Keratinocyte (primary cell): Measurements from ENCODE around the gene DMKN. TPM values are rescaled to one million over a fixed set of nuclear protein-coding genes. Genes with fewer than 3 reads are reported as not detected.

Experiments used
- DNase-seq: peaks from one replicate; pipeline ENCODE4 v3.0.0-alpha.2; 2011; ENCODE audit warnings: low read depth, missing footprints, low spot score
- FAIRE-seq: peaks from 2 replicates; lab custom pipeline; 2011; peaks lifted over from hg19 to GRCh38; lab: Jason Lieb, UNC
- H2AFZ ChIP-seq: 2 replicates; pipeline ENCODE4 v1.6.0; 2012; ENCODE audit warnings: low read length, control low read depth, inconsistent platforms; ENCODE audit not compliant: control insufficient read depth
- H3K27ac ChIP-seq: 2 replicates; pipeline ENCODE4 v1.5.1; 2011; ENCODE audit warnings: low read length; ENCODE audit not compliant: control insufficient read depth, insufficient read depth
- H3K27me3 ChIP-seq: 3 replicates; pipeline ENCODE4 v1.6.0; 2011; ENCODE audit warnings: low read length; ENCODE audit not compliant: control insufficient read depth, insufficient read depth; ENCODE audit errors: extremely low read depth
- H3K36me3 ChIP-seq, 2 experiments: 2 replicates in 1 of 2; 3 replicates in 1 of 2; pipeline ENCODE4 v1.5.1; 2011; ENCODE audit warnings: low read length in 2 of 2, mild to moderate bottlenecking in 1 of 2; ENCODE audit not compliant: control insufficient read depth in 2 of 2, insufficient read depth in 2 of 2; ENCODE audit errors: extremely low read depth in 1 of 2
- H3K4me1 ChIP-seq: 3 replicates; pipeline ENCODE4 v1.5.1; 2011; ENCODE audit warnings: low read length; ENCODE audit not compliant: control insufficient read depth, insufficient read depth; ENCODE audit errors: extremely low read depth
- H3K4me2 ChIP-seq: 3 replicates; pipeline ENCODE4 v1.6.0; 2011; ENCODE audit warnings: low read depth, low read length; ENCODE audit not compliant: control insufficient read depth, insufficient read depth; ENCODE audit errors: extremely low read depth
- H3K4me3 ChIP-seq, 3 experiments: fragments of 200-600 bp in 1 of 3; sonication (generic) in 1 of 3; 2 replicates in 2 of 3; 3 replicates in 1 of 3; pipeline ENCODE4 v1.5.1; 2011 to 2016; ENCODE audit warnings: low read length in 3 of 3, mild to moderate bottlenecking in 3 of 3, control low read depth in 2 of 3, inconsistent platforms in 1 of 3, low read depth in 1 of 3, mixed read lengths in 1 of 3, mixed run types in 1 of 3, moderate library complexity in 1 of 3; ENCODE audit not compliant: control insufficient read depth in 2 of 3, insufficient read depth in 2 of 3; ENCODE audit errors: extremely low read depth in 1 of 3
- H3K79me2 ChIP-seq: 2 replicates; pipeline ENCODE4 v1.6.0; 2012; ENCODE audit warnings: low read length; ENCODE audit not compliant: control insufficient read depth, insufficient read depth
- H3K9ac ChIP-seq: 3 replicates; pipeline ENCODE4 v1.6.0; 2011; ENCODE audit warnings: low read length; ENCODE audit not compliant: control insufficient read depth, insufficient read depth; ENCODE audit errors: extremely low read depth
- H3K9me1 ChIP-seq: 3 replicates; pipeline ENCODE4 v1.6.0; 2011; ENCODE audit warnings: low read length; ENCODE audit not compliant: control insufficient read depth, insufficient read depth; ENCODE audit errors: extremely low read depth
- H3K9me3 ChIP-seq: 2 replicates; pipeline ENCODE4 v1.5.1; 2012; ENCODE audit warnings: low read depth, low read length; ENCODE audit not compliant: control insufficient read depth
- H4K20me1 ChIP-seq: 3 replicates; pipeline ENCODE4 v1.6.0; 2011; ENCODE audit warnings: low read length; ENCODE audit not compliant: control insufficient read depth, insufficient read depth; ENCODE audit errors: extremely low read depth
- EZH2 ChIP-seq: IDR thresholded peaks from one replicate; pipeline ENCODE4 v1.6.1; 2012; ENCODE audit warnings: inconsistent platforms, mild to moderate bottlenecking, low read length, moderate library complexity
- dilution Hi-C: fragments of 300-500 bp; cut with MboI; formaldehyde crosslinking; loops from one replicate; pipeline ENCODE4 v1.7.0; 2020; ENCODE audit warnings: low sequenced_read_pairs; ENCODE audit not compliant: extremely low pct_ligation_motif_present
- polyA plus RNA-seq, 5 experiments: library from polyadenylated mRNA; depleted of rRNA in 3 of 5; stranded (reverse) in 3 of 5; stranded (forward) in 1 of 5; unstranded in 1 of 5; fragments of >200 nt; gene quantifications; 1 replicate in 1 of 5; 2 replicates in 3 of 5; 3 replicates in 1 of 5; pipeline versions ENCODE4 v1.2.1 to v1.2.3, GENCODE V29; 2011 to 2012; ENCODE audit warnings: missing spikeins in 2 of 5, low read depth in 1 of 5, low replicate concordance in 1 of 5
- TF ChIP-seq, protein P1 (sequence below), 3 experiments: IDR thresholded peaks in 1 of 3; conservative IDR thresholded peaks in 1 of 3; optimal IDR thresholded peaks in 1 of 3; 2 replicates in 2 of 3; 3 replicates in 1 of 3; pipeline versions ENCODE3 to v1.5.1; 2011; ENCODE audit warnings: low read length in 3 of 3, mild to moderate bottlenecking in 3 of 3, moderate library complexity in 2 of 3, control low read depth in 1 of 3, inconsistent platforms in 1 of 3; ENCODE audit not compliant: insufficient read depth in 2 of 3; ENCODE audit errors: extremely low read depth in 1 of 3

DMKN gene
- polyA plus RNA-seq, 1 donor (not counting 4 experiments of a cell fraction or from before 2014, with no cell fraction given) = 235 TPM

DNA sequence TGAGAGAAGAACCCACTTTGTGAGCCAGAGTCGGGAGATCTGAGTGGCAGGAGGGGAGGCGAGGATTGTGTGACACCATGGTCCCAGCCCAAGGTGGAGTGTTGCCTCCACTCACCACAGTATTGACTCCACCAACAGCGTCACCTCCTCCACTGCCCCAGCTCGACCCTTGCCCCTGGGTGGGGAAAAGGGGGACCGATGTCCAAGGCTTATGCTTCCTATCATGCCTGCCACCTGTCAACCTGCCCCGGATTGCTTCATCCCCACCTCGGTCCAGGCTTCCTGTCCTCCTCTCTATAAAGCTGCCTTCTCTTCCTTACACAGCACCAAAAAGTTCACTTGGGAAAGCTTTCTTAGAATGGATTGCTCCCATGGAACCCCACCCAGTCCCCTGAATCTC, 7.4 kb downstream of the DMKN start:
- FAIRE-seq = no peak
- H4K20me1 ChIP-seq = no peaks in the 10 kb centered on the region
- no peak overlapping the region for H2AFZ ChIP-seq
- DNase-seq = no peak
- H3K4me2 ChIP-seq = no peak overlapping the region
- no peak overlapping the region for H3K27ac ChIP-seq
- peaks cover 17 to 36% of the 10 kb centered on the region in 2 experiments for H3K36me3 ChIP-seq
- no peak overlapping the region for H3K4me3 ChIP-seq
- H3K9me1 ChIP-seq = no peaks in the 10 kb centered on the region
- peaks cover 23% of the 10 kb centered on the region for H3K4me1 ChIP-seq
- H3K9ac ChIP-seq = no peak overlapping the region
- H3K79me2 ChIP-seq = peaks cover 21% of the 10 kb centered on the region
- H3K27me3 ChIP-seq = no peaks in the 10 kb centered on the region
- dilution Hi-C loops = no loop called here
- TF ChIP-seq, protein P1, sequence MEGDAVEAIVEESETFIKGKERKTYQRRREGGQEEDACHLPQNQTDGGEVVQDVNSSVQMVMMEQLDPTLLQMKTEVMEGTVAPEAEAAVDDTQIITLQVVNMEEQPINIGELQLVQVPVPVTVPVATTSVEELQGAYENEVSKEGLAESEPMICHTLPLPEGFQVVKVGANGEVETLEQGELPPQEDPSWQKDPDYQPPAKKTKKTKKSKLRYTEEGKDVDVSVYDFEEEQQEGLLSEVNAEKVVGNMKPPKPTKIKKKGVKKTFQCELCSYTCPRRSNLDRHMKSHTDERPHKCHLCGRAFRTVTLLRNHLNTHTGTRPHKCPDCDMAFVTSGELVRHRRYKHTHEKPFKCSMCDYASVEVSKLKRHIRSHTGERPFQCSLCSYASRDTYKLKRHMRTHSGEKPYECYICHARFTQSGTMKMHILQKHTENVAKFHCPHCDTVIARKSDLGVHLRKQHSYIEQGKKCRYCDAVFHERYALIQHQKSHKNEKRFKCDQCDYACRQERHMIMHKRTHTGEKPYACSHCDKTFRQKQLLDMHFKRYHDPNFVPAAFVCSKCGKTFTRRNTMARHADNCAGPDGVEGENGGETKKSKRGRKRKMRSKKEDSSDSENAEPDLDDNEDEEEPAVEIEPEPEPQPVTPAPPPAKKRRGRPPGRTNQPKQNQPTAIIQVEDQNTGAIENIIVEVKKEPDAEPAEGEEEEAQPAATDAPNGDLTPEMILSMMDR (optimal IDR thresholded peaks at IDR 0.05 in 1 of 3, IDR thresholded peaks at IDR 0.05 in 1 of 3, conservative IDR thresholded peaks at IDR 0.05 in 1 of 3; ENCODE audit: extremely low read depth in 1 of 3, insufficient read depth in 2 of 3, low read length in 3 of 3) = no peak
- no peak for TF ChIP-seq EZH2
- H3K9me3 ChIP-seq = no peaks in the 10 kb centered on the region

DNA sequence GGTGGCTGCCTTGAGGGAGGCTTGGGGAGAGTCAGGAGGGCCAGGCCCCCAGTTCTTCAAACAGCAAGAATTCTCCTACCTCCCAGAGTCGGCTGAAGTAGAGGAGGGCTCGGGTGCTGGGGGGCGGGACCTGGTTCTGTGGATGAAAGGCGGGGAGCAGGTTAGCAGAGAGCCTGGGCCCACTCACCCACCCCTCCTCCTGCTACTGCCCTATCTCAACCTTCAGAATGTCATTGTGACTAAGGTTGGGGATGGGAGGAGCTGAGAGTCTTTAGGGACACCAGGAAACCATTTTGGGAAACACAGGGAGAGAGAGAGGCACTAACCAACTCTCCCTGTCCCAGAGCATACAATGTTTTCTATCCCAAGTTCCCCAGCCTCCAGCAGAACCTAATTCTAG, 10.7 kb downstream of the DMKN start:
- H3K36me3 ChIP-seq = peaks cover 32 to 56% of the 10 kb centered on the region in 2 experiments

More for the DNA sequence above, 10.7 kb downstream of the DMKN start:
- dilution Hi-C loops = no loop called here
- H4K20me1 ChIP-seq = peaks cover 4% of the 10 kb centered on the region
- H3K79me2 ChIP-seq = peaks cover 4% of the 10 kb centered on the region
- H3K9ac ChIP-seq = no peak overlapping the region
- no peak overlapping the region for H3K27ac ChIP-seq
- no peaks in the 10 kb centered on the region for H3K9me1 ChIP-seq
- no peak overlapping the region for H2AFZ ChIP-seq
- no peak overlapping the region for H3K4me3 ChIP-seq
- H3K4me2 ChIP-seq = no peak overlapping the region
- H3K9me3 ChIP-seq = no peaks in the 10 kb centered on the region
- peaks cover 11% of the 10 kb centered on the region for H3K4me1 ChIP-seq
- FAIRE-seq (no peak), DNase-seq (no peak)
- no peaks in the 10 kb centered on the region for H3K27me3 ChIP-seq
- TF ChIP-seq, protein P1 (optimal IDR thresholded peaks at IDR 0.05 in 1 of 3, IDR thresholded peaks at IDR 0.05 in 1 of 3, conservative IDR thresholded peaks at IDR 0.05 in 1 of 3; ENCODE audit: extremely low read depth in 1 of 3, insufficient read depth in 2 of 3, low read length in 3 of 3) = no peak
- no peak for TF ChIP-seq EZH2
